OCI-LY7 (cell line): ENCODE results near the gene MS4A10. TPM values are rescaled to one million over a fixed set of nuclear protein-coding genes. Genes with fewer than 3 reads are reported as not detected.
A peak's percentile ranks its signal among the peaks of the same experiment; 100 is the strongest.

Source experiments
- BruUV-seq: library from RNA; stranded (reverse); fragments of 400-500 nt; replicated peaks from 2 replicates; lab custom pipeline; 2021; lab: Mats Ljungman, UMichigan
- CTCF ChIA-PET: fragments of 300-600 bp; sonication (Branson Sonifier 250); formaldehyde crosslinking; loops from one replicate; lab custom pipeline; 2022; ENCODE audit warnings: antibody characterized with exemption; ENCODE audit not compliant: unreplicated experiment; lab: Charles Lee
- POLR2A ChIA-PET: fragments of 300-600 bp; sonication (Branson Sonifier 250); formaldehyde crosslinking; loops from one replicate; lab custom pipeline; 2022; ENCODE audit warnings: antibody characterized with exemption; lab: Charles Lee
- DNase-seq: peaks from one replicate; pipeline ENCODE4 v3.0.0-alpha.2; 2015; ENCODE audit warnings: low spot score
- H2AFZ ChIP-seq: fragments of 200-600 bp; sonication (generic), shearing (Covaris generic); 2 replicates; pipeline ENCODE4 v1.6.1; 2014; ENCODE audit warnings: mild to moderate bottlenecking, antibody characterized with exemption, low read length, moderate library complexity
- H3K27ac ChIP-seq: fragments of 200-600 bp; sonication (generic); 2 replicates; pipeline ENCODE4 v1.5.1; 2014; ENCODE audit warnings: mixed run types, low read depth, mild to moderate bottlenecking, moderate library complexity, low read length, inconsistent platforms; ENCODE audit not compliant: poor library complexity, severe bottlenecking
- H3K36me3 ChIP-seq: fragments of 200-600 bp; sonication (generic); 2 replicates; pipeline ENCODE4 v1.6.1; 2014; ENCODE audit warnings: mild to moderate bottlenecking, antibody characterized with exemption, low read length, moderate library complexity, mixed read lengths; ENCODE audit not compliant: insufficient read depth
- H3K4me1 ChIP-seq: fragments of 200-600 bp; sonication (generic); 2 replicates; pipeline ENCODE4 v1.5.1; 2014; ENCODE audit warnings: mild to moderate bottlenecking, low read length; ENCODE audit not compliant: insufficient read depth, poor library complexity, severe bottlenecking
- H3K4me2 ChIP-seq: fragments of 200-600 bp; sonication (generic); 2 replicates; pipeline ENCODE4 v1.6.1; 2014; ENCODE audit warnings: mild to moderate bottlenecking, low read length
- H3K4me3 ChIP-seq: fragments of 200-600 bp; sonication (generic); 2 replicates; pipeline ENCODE4 v1.5.1; 2014; ENCODE audit warnings: mild to moderate bottlenecking, low read depth, low read length; ENCODE audit not compliant: poor library complexity, severe bottlenecking
- H3K79me2 ChIP-seq: fragments of 200-600 bp; sonication (generic); 2 replicates; pipeline ENCODE4 v1.6.1; 2016; ENCODE audit warnings: low read depth, mild to moderate bottlenecking, low read length, moderate library complexity, mixed read lengths; ENCODE audit not compliant: insufficient read depth
- H3K9me2 ChIP-seq: fragments of 200-600 bp; sonication (generic); 2 replicates; pipeline ENCODE4 v1.6.1; 2016; ENCODE audit warnings: mild to moderate bottlenecking, low read length, mixed read lengths; ENCODE audit not compliant: insufficient read depth
- H3K9me3 ChIP-seq: fragments of 200-600 bp; sonication (generic); 2 replicates; pipeline ENCODE4 v1.6.1; 2014; ENCODE audit warnings: mild to moderate bottlenecking, mixed run types, low read length, mixed read lengths
- H4K20me1 ChIP-seq: fragments of 200-600 bp; sonication (generic); 2 replicates; pipeline ENCODE4 v1.6.1; 2014; ENCODE audit warnings: mild to moderate bottlenecking, antibody characterized with exemption, low read length, moderate library complexity, mixed read lengths; ENCODE audit not compliant: insufficient read depth
- CTCF ChIP-seq: fragments of 200-600 bp; sonication (generic); conservative IDR thresholded peaks from 2 replicates; pipeline ENCODE4 v1.5.1; 2014; ENCODE audit warnings: mild to moderate bottlenecking, antibody characterized with exemption, low read length, moderate library complexity, mixed read lengths
- EZH2phosphoT487 ChIP-seq: fragments of 200-600 bp; sonication (generic); IDR thresholded peaks from 2 replicates; pipeline ENCODE4 v1.6.1; 2018; ENCODE audit warnings: low read depth, borderline replicate concordance, mild to moderate bottlenecking, mixed run types, antibody characterized with exemption, low read length, moderate library complexity, mixed read lengths
- intact Hi-C: fragments of 100-400 bp; cut with micrococcal nuclease; formaldehyde crosslinking; loops from one replicate; pipeline ENCODE4 v1.10.0; 2022; ENCODE audit not compliant: unreplicated experiment
- total RNA-seq, 2 experiments: library from RNA; depleted of rRNA in 1 of 2; stranded (reverse); fragments of >200 nt in 1 of 2; shearing (Covaris generic) in 1 of 2; gene quantifications; 2 replicates each; pipeline ENCODE4 v1.2.3, GENCODE V29; 2014 to 2022

The MS4A10 gene
- total RNA-seq, 2 experiments from 2014 or later = not detected

GRCh38 chr11:60761436-60762190 lies 23.5 kb upstream of the MS4A10 start:
- no peak for DNase-seq
- POLR2A ChIA-PET = interaction anchor here (1.2 kb wide), 1 partner anchor 62 kb away, joined by 3 read pairs; the partner anchor contains the start of gene MS4A8
- H2AFZ ChIP-seq = no peak overlapping the region
- TF ChIP-seq CTCF (no peak), EZH2phosphoT487 (no peak)
- no peaks in the 10 kb centered on the region for H3K4me1 ChIP-seq
- H4K20me1 ChIP-seq = no peaks in the 10 kb centered on the region
- no peaks in the 10 kb centered on the region for H3K79me2 ChIP-seq
- H3K4me2 ChIP-seq = no peak overlapping the region
- H3K4me3 ChIP-seq = no peak overlapping the region
- H3K36me3 ChIP-seq = no peaks in the 10 kb centered on the region
- H3K9me2 ChIP-seq = no peaks in the 10 kb centered on the region
- no peak overlapping the region for H3K27ac ChIP-seq
- BruUV-seq = no TSS peak
- intact Hi-C loops = no loop called here
- H3K9me3 ChIP-seq = no peaks in the 10 kb centered on the region
- CTCF ChIA-PET = no interaction called here

- H3K4me2 ChIP-seq = no peak overlapping the region
- H3K36me3 ChIP-seq = no peaks in the 10 kb centered on the region
- no peak overlapping the region for H3K27ac ChIP-seq
- BruUV-seq = no TSS peak
- no peaks in the 10 kb centered on the region for H4K20me1 ChIP-seq
- ChIA-PET POLR2A (interaction anchor here (0.6 to 0.7 kb wide), 2 partner anchors 156 to 1266 kb away, joined by 3 read pairs; no protein-coding TSS in a partner anchor), CTCF (interaction anchor here (0.7 to 2.1 kb wide), 4 partner anchors 9 to 23 kb away, joined by 3 to 5 read pairs (median 4); no protein-coding TSS in a partner anchor)
- intact Hi-C loops = no loop called here
- TF ChIP-seq CTCF = peak; percentile 72
- TF ChIP-seq EZH2phosphoT487 = no peak
- no peak overlapping the region for H2AFZ ChIP-seq
- H3K4me3 ChIP-seq = no peak overlapping the region
- H3K4me1 ChIP-seq = no peaks in the 10 kb centered on the region
- no peaks in the 10 kb centered on the region for H3K9me2 ChIP-seq
- DNase-seq = peak; percentile 39
- no peaks in the 10 kb centered on the region for H3K9me3 ChIP-seq
- no peaks in the 10 kb centered on the region for H3K79me2 ChIP-seq
These were observed 22.1 kb upstream of the MS4A10 start for GRCh38 chr11:60762851-60763691.
